Esophagus (tissue), 2 donors: ENCODE data around the gene DNALI1. TPM values are rescaled to one million over a fixed set of nuclear protein-coding genes. Genes with fewer than 3 reads are reported as not detected.
"Not testable (repeated sequence)": the region's sequence is repeated elsewhere in the genome, so short reads cannot be mapped to it uniquely, and the experiment has no call there.

ENCODE experiments used
- H3K27ac ChIP-seq, 2 donors: one replicate each; pipeline ENCODE4 v1.5.1; 2013; ENCODE audit warnings: low read depth in 2 of 2, mild to moderate bottlenecking in 2 of 2, inconsistent platforms in 1 of 2, low read length in 1 of 2, moderate library complexity in 1 of 2
- H3K27me3 ChIP-seq, 2 donors: one replicate each; pipeline ENCODE4 v1.6.1; 2013; ENCODE audit warnings: low read length in 2 of 2, control low read depth in 1 of 2, mild to moderate bottlenecking in 1 of 2; ENCODE audit not compliant: insufficient read depth in 2 of 2, control insufficient read depth in 1 of 2
- H3K36me3 ChIP-seq, 2 donors: one replicate each; pipeline ENCODE4 v1.6.1; 2013; ENCODE audit warnings: low read length in 1 of 2; ENCODE audit not compliant: control insufficient read depth in 2 of 2, insufficient read depth in 2 of 2
- H3K4me1 ChIP-seq, 2 donors: one replicate each; pipeline ENCODE4 v1.6.1; 2013; ENCODE audit warnings: low read length in 1 of 2; ENCODE audit not compliant: control insufficient read depth in 2 of 2, insufficient read depth in 2 of 2
- H3K4me3 ChIP-seq, 2 donors: one replicate each; pipeline ENCODE4 v1.5.1; 2013; ENCODE audit warnings: low read length in 2 of 2, mild to moderate bottlenecking in 2 of 2, low read depth in 1 of 2, moderate library complexity in 1 of 2
- H3K9me3 ChIP-seq, 2 donors: one replicate each; pipeline ENCODE4 v1.6.1; 2013; ENCODE audit warnings: mild to moderate bottlenecking in 2 of 2, low read depth in 1 of 2, low read length in 1 of 2, moderate library complexity in 1 of 2; ENCODE audit not compliant: control insufficient read depth in 2 of 2, insufficient read depth in 1 of 2
- WGBS, 2 donors: extraction: QIAGEN DNeasy Blood & Tissue Kit; methylation state at CpG; one replicate each; pipeline ENCODE4 v1.1.7; 2013; 5-methylcytosine and 5-hydroxymethylcytosine counted together
- polyA plus RNA-seq, 2 donors: library from polyadenylated mRNA; stranded (reverse); fragments of 200-250 nt; gene quantifications; one replicate each; pipeline ENCODE4 v1.2.3, GENCODE V29; 2013
- donor health status: healthy with polysubstance abuse.
- donor health status: Bipolar disorder and iron deficiency.

The DNALI1 gene
- polyA plus RNA-seq, 2 donors, result 1.1 to 1.3 TPM

DNA sequence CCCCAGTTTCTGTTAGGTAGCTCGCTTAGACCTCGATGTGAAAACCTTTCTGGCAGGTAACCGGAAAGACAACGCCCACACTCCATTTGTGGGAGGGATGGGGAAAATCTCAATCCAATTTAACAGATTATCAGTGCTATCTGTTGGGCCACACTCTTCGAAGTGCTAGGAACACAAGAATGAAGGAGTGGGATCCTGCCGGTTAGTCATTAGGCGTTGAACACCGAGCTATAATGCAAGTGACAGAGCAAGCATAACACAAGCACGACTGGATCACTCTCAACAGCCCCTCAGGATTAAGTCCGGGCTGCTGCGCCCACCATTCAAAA is 3.2 kb upstream of the DNALI1 start:
- WGBS, 2 donors, result 2% methylated on average over 11 of the region's 11 CpGs
- H3K4me1 ChIP-seq, result peaks cover 0 to 12% of the 10 kb centered on the region in 2 donors

DNA sequence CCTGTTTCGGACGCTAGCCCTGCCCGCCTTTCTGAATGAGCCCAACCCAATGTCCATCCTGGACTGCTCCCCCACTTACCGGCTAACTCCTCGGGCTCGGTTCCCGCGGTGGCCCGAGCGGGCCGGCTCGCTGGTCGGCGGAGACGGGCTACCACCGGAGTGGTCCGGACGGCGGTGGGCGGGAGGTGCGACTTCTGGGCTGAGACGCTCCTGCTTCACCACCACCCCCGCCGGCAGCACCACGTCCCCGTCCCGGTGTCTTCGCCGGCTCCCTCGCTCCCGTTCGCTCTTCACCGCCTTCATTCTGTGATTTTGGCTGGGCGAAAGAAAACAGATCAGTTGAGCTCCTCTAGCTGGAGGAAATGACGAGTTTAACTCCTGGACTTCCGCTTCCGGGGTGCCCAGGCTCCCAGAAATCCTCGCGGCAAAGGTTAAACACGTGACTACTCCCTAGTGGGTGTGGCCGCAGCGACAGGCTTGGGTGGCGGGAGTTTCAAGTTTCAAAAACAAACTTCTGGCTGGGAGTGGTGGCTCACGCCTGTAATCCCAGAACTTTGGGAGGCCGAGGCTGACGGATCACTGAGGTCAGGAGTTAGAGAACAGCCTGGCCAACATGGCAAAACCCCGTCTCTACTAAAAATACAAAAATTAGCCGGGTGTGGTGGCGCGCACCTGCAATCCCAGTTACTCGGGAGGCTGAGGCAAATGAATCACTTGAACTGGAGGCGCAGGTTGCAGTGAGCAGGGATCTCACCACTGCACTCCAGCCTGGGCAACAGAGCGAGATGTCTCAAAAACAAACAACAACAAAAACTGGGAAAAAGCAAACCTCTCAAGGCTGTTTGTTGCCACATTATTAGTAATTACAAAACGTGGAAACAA is 2.6 kb upstream of the DNALI1 start, which contains the start of gene SNIP1:
TSS of gene SNIP1 (minus strand) at position 367 of the 882 bp plus-strand sequence. CDS start at position 303, 64 bp downstream.
- no peaks in the 10 kb centered on the region for H3K36me3 ChIP-seq
- peak within 1 kb of the TSS; percentile 75 to 96 for H3K27ac ChIP-seq
- peaks cover 0 to 12% of the 10 kb centered on the region in 2 donors for H3K4me1 ChIP-seq

More for the DNA sequence above, 3.2 kb upstream of the DNALI1 start:
- no peaks in the 10 kb centered on the region for H3K9me3 ChIP-seq
- H3K27ac ChIP-seq, result peak overlapping the region in 1 of 2 donors; percentile 96
- no peaks in the 10 kb centered on the region for H3K27me3 ChIP-seq
- peak overlapping the region; percentile 92 to 94 for H3K4me3 ChIP-seq
- H3K36me3 ChIP-seq, result no peaks in the 10 kb centered on the region

GRCh38 chr1:37557402-37557801 is 662 bp downstream of the DNALI1 start:
- H3K27me3 ChIP-seq, result no peaks in the 10 kb centered on the region
- H3K36me3 ChIP-seq, result no peaks in the 10 kb centered on the region
- H3K27ac ChIP-seq, result no peak overlapping the region
- no peak overlapping the region for H3K4me3 ChIP-seq
- WGBS, 2 donors, result 75 to 79% methylated on average over 3 of the region's 3 CpGs
- no peaks in the 10 kb centered on the region for H3K9me3 ChIP-seq
- peaks cover 0 to 12% of the 10 kb centered on the region in 2 donors for H3K4me1 ChIP-seq

More for the DNA sequence above, 2.6 kb upstream of the DNALI1 start, which contains the start of gene SNIP1:
- 12 to 13% methylated on average over 53 to 54 of the region's 54 CpGs for WGBS, 2 donors
- H3K9me3 ChIP-seq, result no peaks in the 10 kb centered on the region
- no peaks in the 10 kb centered on the region for H3K27me3 ChIP-seq
- peak within 1 kb of the TSS; percentile 92 to 94 for H3K4me3 ChIP-seq

DNA sequence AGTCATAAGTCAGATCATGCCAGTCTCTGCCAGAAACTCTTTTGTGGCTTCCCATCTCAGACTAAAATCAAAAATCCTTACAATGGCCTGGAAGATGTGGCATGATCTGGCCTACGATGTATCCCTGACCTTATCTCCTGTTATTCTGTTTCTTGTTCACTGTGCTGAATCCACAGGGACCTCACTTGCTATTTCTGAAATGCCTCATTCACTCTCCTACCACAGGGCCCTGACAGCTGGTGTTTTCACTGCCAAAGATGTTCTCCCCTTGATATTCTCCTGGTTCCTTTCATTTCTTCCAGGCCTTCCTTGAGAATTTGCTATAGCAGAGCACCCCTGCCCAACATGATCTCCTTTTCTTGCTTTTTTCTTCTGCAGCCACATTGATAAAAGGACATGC is 1.7 kb downstream of the DNALI1 start:
- WGBS, 2 donors, result 85 to 100% methylated on average over 1 of the region's 1 CpG
- no peaks in the 10 kb centered on the region for H3K9me3 ChIP-seq
- H3K4me1 ChIP-seq, result peaks cover 0 to 6% of the 10 kb centered on the region in 2 donors

DNA sequence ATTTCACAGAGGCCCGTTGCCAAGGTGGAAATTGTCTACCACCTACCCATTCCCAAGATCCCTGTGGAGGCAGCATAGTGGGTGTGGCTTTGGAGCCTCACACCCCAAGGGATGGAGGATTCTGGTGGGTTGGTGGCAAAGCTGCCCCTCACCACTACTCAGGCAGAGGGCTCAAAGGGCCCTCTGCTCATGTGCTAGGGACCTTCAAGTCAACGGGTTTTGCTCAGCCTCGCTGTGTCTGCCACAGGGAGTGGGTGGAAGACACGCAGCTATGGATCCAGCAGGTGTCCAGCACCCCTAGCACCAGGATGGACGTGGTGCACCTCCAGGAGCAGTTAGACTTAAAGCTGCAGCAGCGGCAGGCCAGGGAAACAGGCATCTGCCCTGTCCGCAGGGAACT is 2.3 kb downstream of the DNALI1 start:
- H3K4me3 ChIP-seq, result no peak overlapping the region
- no peak overlapping the region for H3K27ac ChIP-seq

More for the DNA sequence above, 1.7 kb downstream of the DNALI1 start:
- H3K36me3 ChIP-seq, result peaks cover 0 to 2% of the 10 kb centered on the region in 2 donors
- no peaks in the 10 kb centered on the region for H3K27me3 ChIP-seq
- H3K27ac ChIP-seq, result no peak overlapping the region
- H3K4me3 ChIP-seq, result no peak overlapping the region

GRCh38 chr1:37559957-37560379 is 3.2 kb downstream of the DNALI1 start:
- H3K27ac ChIP-seq, H3K4me3 ChIP-seq, H3K36me3 ChIP-seq, H3K27me3 ChIP-seq, H3K4me1 ChIP-seq, H3K9me3 ChIP-seq: not testable (repeated sequence)
- 66 to 73% methylated on average over 12 of the region's 12 CpGs for WGBS, 2 donors

More for the DNA sequence above, 2.3 kb downstream of the DNALI1 start:
- no peaks in the 10 kb centered on the region for H3K9me3 ChIP-seq
- no peaks in the 10 kb centered on the region for H3K27me3 ChIP-seq
- peaks cover 0 to 6% of the 10 kb centered on the region in 2 donors for H3K4me1 ChIP-seq
- H3K36me3 ChIP-seq, result peaks cover 0 to 2% of the 10 kb centered on the region in 2 donors
- WGBS, 2 donors, result 83 to 91% methylated on average over 7 of the region's 7 CpGs

DNA sequence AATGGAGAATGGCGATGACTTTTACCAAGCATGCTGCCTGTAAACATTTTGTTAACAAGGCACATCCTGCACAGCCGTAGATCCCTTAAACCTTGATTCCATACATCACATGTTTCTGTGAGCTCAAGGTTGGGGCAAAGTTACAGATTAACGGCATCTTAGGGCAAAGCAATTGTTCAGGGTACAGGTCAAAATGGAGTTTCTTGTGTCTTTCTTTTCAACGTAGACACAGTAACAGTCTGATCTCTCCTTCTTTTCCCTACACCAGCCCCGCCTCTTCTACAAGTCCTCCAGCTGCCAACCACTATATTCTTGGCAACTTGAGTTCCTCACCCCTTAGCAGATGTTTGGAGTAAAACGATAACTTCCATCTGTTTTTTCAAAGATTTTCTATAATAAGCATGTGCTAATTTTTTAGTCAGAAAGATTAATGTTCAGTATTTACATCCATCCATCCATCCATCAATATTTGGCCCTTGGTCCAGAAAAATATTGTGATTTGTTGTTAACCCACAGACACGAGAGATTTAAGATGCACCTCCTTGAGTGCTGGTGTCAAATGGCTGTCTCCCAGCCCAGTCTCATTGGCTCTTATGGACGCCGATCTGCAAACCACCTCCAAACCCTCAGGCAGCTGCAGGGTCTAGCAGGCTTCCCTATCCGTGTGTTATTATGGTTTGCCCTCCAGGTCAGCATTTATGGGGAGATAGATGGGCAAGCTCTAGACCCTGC is 3.8 kb downstream of the DNALI1 start:
- H3K27ac ChIP-seq, result no peak overlapping the region
- WGBS, 2 donors, result 68 to 74% methylated on average over 10 of the region's 10 CpGs
- H3K4me3 ChIP-seq, result no peak overlapping the region
- H3K4me1 ChIP-seq, result peaks cover 0 to 6% of the 10 kb centered on the region in 2 donors
- no peaks in the 10 kb centered on the region for H3K27me3 ChIP-seq
- H3K9me3 ChIP-seq, result no peaks in the 10 kb centered on the region
- peaks cover 0 to 7% of the 10 kb centered on the region in 2 donors for H3K36me3 ChIP-seq

- H3K27ac ChIP-seq, result no peak overlapping the region
- H3K9me3 ChIP-seq, result no peaks in the 10 kb centered on the region
- H3K36me3 ChIP-seq, result peaks cover 6 to 14% of the 10 kb centered on the region in 2 donors
- peaks cover 0 to 4% of the 10 kb centered on the region in 2 donors for H3K4me1 ChIP-seq
- WGBS, 2 donors, result 91% methylated on average over 21 of the region's 21 CpGs
- H3K27me3 ChIP-seq, result no peaks in the 10 kb centered on the region
- H3K4me3 ChIP-seq, result no peak overlapping the region
Measured at GRCh38 chr1:37561133-37562132, 4.7 kb downstream of the DNALI1 start.

- no peaks in the 10 kb centered on the region for H3K9me3 ChIP-seq
- H3K4me1 ChIP-seq, result no peaks in the 10 kb centered on the region
- WGBS, 2 donors, result 92 to 94% methylated on average over 1 of the region's 1 CpG
- H3K27ac ChIP-seq, result no peak overlapping the region
- no peak overlapping the region for H3K4me3 ChIP-seq
- peaks cover 16 to 23% of the 10 kb centered on the region in 2 donors for H3K36me3 ChIP-seq
- H3K27me3 ChIP-seq, result no peaks in the 10 kb centered on the region
Measured at GRCh38 chr1:37562984-37563383, 6.2 kb downstream of the DNALI1 start.
